Activated CD4-positive, alpha-beta T cell treated with anti-CD3 and anti-CD28 coated beads for 36 hours (primary cell): Measurements from ENCODE around the gene ALDH7A1. TPM values are rescaled to one million over a fixed set of nuclear protein-coding genes. Genes with fewer than 3 reads are reported as not detected.
A peak's percentile ranks its signal among the peaks of the same experiment; 100 is the strongest.

Experiments
- ATAC-seq: fragments of 200-7000 bp; cut with Tn5 transposase; one replicate; pipeline ENCODE4 v1.10.0; 2021; ENCODE audit warnings: mild to moderate bottlenecking, moderate library complexity
- CTCF ChIA-PET: fragments of 350-600 bp; sonication (Branson Sonifier 250); formaldehyde crosslinking; loops from one replicate; lab custom pipeline; 2021; ENCODE audit warnings: antibody characterized with exemption; lab: Charles Lee
- POLR2A ChIA-PET: fragments of 350-600 bp; sonication (Branson Sonifier 250); formaldehyde crosslinking; loops from one replicate; lab custom pipeline; 2021; ENCODE audit warnings: antibody characterized with exemption, inconsistent platforms; lab: Charles Lee
- DNase-seq: peaks from one replicate; pipeline ENCODE4 v3.0.0-alpha.2; 2020
- H3K27ac Mint-ChIP-seq: one replicate; pipeline ENCODE4 v1.8.0; 2021; ENCODE audit warnings: mixed read lengths
- H3K27me3 Mint-ChIP-seq: one replicate; pipeline ENCODE4 v1.8.0; 2021; ENCODE audit warnings: mixed read lengths
- H3K36me3 Mint-ChIP-seq: one replicate; pipeline ENCODE4 v1.8.0; 2021; ENCODE audit warnings: low read depth, mixed read lengths
- H3K4me1 Mint-ChIP-seq: one replicate; pipeline ENCODE4 v1.8.0; 2021; ENCODE audit warnings: mixed read lengths
- H3K4me3 Mint-ChIP-seq: one replicate; pipeline ENCODE4 v1.8.0; 2021; ENCODE audit warnings: mild to moderate bottlenecking, moderate library complexity, mixed read lengths
- H3K9me3 Mint-ChIP-seq: one replicate; pipeline ENCODE4 v1.8.0; 2021; ENCODE audit warnings: low read depth, mixed read lengths
- intact Hi-C, 2 experiments: fragments of 100-400 bp; cut with DNase I in 1 of 2; cut with micrococcal nuclease in 1 of 2; formaldehyde crosslinking; loops; one replicate each; pipeline versions ENCODE4 v1.14.2 to v1.15.1; 2022 to 2024; cut with DNase I, micrococcal nuclease
- total RNA-seq, 2 experiments: library from RNA; stranded (reverse); gene quantifications; one replicate each; pipeline ENCODE4 v1.2.3, GENCODE V29; 2021

Gene ALDH7A1
- total RNA-seq, 2 experiments from 2014 or later: 13.2 to 15.4 TPM

DNA sequence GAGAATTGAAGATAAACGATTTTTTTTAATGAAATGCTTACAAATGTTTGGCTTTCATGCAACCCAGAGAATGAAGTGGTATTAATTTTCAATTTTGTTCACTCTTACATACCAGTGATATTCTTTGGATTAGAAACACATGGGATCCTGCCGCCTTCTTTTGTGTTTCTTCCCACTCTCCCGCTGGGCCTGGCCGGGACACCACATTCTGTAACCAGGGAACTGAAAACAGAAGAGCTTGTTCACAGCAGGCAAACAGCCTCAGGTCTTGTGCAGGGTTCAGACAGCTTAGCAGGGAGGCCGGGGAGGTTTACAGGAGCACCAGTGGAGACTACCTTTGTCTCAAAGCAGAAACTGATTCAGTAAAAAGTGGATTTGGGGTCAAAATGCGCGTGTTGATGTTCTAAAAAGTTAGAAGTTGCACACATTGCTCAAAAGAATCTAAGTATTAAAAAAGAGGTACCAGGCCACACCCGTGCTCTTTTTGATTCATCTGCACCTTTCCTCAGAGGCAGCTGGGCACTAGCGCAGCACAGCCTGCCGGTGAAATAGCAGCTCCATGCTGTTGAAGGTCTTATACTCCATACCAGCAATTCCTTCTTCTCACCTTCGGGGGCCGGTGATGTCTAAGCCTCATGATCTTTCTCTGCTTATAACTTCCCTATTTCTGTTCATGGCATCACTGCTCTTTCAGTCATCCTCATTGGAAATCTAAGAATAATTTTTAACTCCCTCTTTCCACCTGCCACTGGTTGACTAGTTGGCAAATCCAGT lies 104.7 kb downstream of the ALDH7A1 start:
- POLR2A ChIA-PET: no interaction called here
- no peak overlapping the region for H3K27ac Mint-ChIP-seq

DNA sequence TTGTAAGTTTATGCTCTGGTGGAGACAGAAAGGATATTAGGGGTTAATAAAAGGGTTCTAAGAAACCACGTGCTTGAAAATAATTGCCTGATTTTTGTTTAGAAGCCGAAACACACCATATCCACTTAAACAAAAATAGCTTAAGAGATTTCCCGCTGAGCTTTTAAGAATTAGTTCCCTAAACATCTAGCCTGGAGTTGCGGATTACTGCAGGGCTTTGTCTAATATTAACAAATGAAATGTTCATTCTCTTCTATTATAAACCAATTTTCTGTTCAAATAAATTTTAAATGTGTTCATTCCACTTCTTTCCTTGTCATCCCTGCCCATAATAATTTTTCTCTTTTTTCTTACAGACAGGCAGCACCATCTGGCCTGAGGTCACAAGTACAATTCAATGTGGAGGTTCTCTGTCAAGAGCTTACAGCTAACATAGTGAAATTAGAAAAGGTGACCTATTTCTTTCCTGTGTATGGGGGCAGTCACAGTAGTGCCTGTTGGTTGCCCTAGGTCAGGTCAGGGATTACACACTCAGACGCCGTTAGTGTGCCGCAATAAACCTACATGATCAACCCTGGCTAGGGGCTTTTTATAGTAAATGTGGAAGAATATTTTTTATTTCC lies 106.5 kb downstream of the ALDH7A1 start:
- intact Hi-C loops: no loop called here
- Mint-ChIP-seq H3K4me1 (no peaks in the 10 kb centered on the region), H3K4me3 (no peak overlapping the region), H3K36me3 (peaks cover 38% of the 10 kb centered on the region), H3K27me3 (no peaks in the 10 kb centered on the region), H3K27ac (no peak overlapping the region), H3K9me3 (no peaks in the 10 kb centered on the region)
- no peak for DNase-seq
- CTCF ChIA-PET: interaction anchor here (1.0 to 7.9 kb wide), 2 partner anchors 12 to 32 kb away, joined by 3 to 46 read pairs; no protein-coding TSS in a partner anchor
- POLR2A ChIA-PET: interaction anchor here (0.6 kb wide), 1 partner anchor 123 kb away, joined by 5 read pairs; no protein-coding TSS in a partner anchor
- ATAC-seq: no peak

More for the DNA sequence above, 104.7 kb downstream of the ALDH7A1 start:
- H3K9me3 Mint-ChIP-seq: no peaks in the 10 kb centered on the region
- ATAC-seq: no peak
- no peak for DNase-seq
- CTCF ChIA-PET: interaction anchor here (0.6 to 7.9 kb wide), 6 partner anchors 10 to 152 kb away, joined by 3 to 46 read pairs (median 3); no protein-coding TSS in a partner anchor
- no peaks in the 10 kb centered on the region for H3K4me1 Mint-ChIP-seq
- H3K4me3 Mint-ChIP-seq: no peak overlapping the region
- intact Hi-C loops: no loop called here
- H3K27me3 Mint-ChIP-seq: no peaks in the 10 kb centered on the region
- H3K36me3 Mint-ChIP-seq: peaks cover 35% of the 10 kb centered on the region

DNA sequence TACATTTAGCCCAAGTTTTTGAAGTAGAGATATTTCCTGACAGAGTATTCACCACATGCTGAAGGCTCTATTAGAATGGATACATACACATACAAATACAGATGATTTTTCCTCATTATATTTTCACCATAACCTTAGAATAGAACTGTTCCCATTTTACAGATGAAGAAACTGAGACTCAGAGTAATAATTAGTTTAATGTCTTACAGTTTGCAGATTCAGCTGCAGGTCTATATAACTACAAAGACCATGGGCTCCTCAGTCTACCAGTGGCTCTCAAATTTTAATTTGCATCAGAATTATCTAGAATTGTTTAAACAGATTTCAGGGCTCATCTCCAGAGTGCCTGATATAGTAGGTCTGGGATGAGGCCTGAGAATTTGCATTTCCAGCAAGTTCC lies 107.4 kb downstream of the ALDH7A1 start:
- intact Hi-C loops: no loop called here
- DNase-seq (no peak), ATAC-seq (no peak)
- no peaks in the 10 kb centered on the region for H3K4me1 Mint-ChIP-seq
- peaks cover 40% of the 10 kb centered on the region for H3K36me3 Mint-ChIP-seq
- no peaks in the 10 kb centered on the region for H3K27me3 Mint-ChIP-seq
- ChIA-PET CTCF (interaction anchor here (0.7 to 7.9 kb wide), 3 partner anchors 13 to 135 kb away, joined by 3 to 46 read pairs (median 6); no protein-coding TSS in a partner anchor), POLR2A (no interaction called here)
- H3K4me3 Mint-ChIP-seq: no peak overlapping the region
- H3K9me3 Mint-ChIP-seq: no peaks in the 10 kb centered on the region
- H3K27ac Mint-ChIP-seq: no peak overlapping the region

DNA sequence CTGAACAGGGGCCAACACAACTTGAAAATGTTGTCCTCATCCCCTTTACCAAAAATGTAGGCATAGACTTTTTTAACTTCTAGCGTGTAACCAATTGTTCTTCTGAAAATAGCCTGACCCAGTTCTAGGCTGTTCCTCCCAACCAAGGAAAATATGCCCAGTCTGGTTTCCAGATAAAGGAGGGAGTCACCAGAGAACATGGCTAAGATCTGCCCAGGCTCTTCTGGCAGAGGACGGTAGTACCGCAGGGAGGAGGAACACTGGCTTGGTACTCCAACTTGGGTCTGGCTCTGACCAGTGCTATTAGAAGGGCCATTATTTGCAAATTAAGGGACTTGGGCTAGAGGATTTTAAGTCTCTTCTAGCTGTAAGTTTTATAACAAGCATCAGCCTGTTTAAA lies 108.7 kb downstream of the ALDH7A1 start:
- ChIA-PET CTCF (interaction anchor here (1.8 to 7.9 kb wide), 2 partner anchors 14 to 133 kb away, joined by 6 to 46 read pairs; no protein-coding TSS in a partner anchor), POLR2A (no interaction called here)
- no peaks in the 10 kb centered on the region for H3K27me3 Mint-ChIP-seq
- no peak overlapping the region for H3K4me3 Mint-ChIP-seq
- H3K9me3 Mint-ChIP-seq: no peaks in the 10 kb centered on the region
- H3K27ac Mint-ChIP-seq: no peak overlapping the region
- H3K4me1 Mint-ChIP-seq: no peaks in the 10 kb centered on the region
- H3K36me3 Mint-ChIP-seq: peaks cover 39% of the 10 kb centered on the region
- intact Hi-C loops: no loop called here
- ATAC-seq: no peak
- no peak for DNase-seq

DNA sequence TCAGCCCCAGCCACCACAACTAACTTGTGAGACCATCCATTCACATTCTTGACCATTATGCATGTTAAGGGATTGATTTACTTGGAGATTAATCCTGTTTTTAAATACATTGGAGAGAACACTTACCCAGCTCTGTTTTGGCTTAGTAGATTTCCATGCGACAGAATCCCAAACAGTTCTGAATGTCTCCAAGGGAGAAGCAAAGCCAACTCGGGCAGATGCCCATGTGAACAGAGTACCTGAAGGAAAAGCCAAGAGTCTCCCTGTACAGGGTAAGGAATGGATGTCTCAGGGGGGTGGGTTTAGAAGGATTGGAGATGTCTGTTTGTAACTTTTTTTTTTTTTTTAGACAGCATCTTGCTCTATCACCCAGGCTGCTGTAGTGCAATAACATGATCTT lies 110.8 kb downstream of the ALDH7A1 start:
- Mint-ChIP-seq H3K4me3 (no peak overlapping the region), H3K27me3 (no peaks in the 10 kb centered on the region), H3K36me3 (peaks cover 41% of the 10 kb centered on the region), H3K4me1 (no peaks in the 10 kb centered on the region), H3K27ac (no peak overlapping the region), H3K9me3 (no peaks in the 10 kb centered on the region)
- ChIA-PET POLR2A (no interaction called here), CTCF (interaction anchor here (0.7 kb wide), 1 partner anchor 56 kb away, joined by 3 read pairs; no protein-coding TSS in a partner anchor)
- no peak for ATAC-seq
- intact Hi-C loops: no loop called here
- DNase-seq: no peak

DNA sequence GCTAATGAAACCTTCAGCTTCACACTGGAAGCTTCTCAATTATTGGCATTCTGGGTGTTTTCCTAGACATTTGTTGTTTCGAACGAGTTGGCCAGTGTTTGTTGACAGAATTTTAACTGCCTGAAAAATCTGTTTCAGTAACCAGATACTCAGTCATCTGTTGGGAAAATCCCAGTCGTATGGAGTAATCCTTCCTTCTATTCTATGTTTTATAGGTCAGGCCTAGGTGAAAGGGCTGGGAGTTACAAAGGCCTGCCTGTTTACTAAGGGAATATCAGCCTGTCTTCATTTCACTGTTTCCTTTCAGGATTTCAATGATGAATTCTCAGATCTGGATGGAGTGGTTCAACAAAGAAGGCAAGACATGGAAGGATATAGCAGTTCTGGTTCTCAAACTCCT lies 111.9 kb downstream of the ALDH7A1 start:
- POLR2A ChIA-PET: no interaction called here
- CTCF ChIA-PET: interaction anchor here (0.6 to 1.8 kb wide), 7 partner anchors 9 to 144 kb away, joined by 3 to 7 read pairs (median 4); no protein-coding TSS in a partner anchor
- Mint-ChIP-seq H3K36me3 (peaks cover 39% of the 10 kb centered on the region), H3K27me3 (no peaks in the 10 kb centered on the region), H3K4me1 (no peaks in the 10 kb centered on the region), H3K27ac (no peak overlapping the region), H3K9me3 (no peaks in the 10 kb centered on the region), H3K4me3 (no peak overlapping the region)
- no peak for ATAC-seq
- intact Hi-C loops: no loop called here
- no peak for DNase-seq

DNA sequence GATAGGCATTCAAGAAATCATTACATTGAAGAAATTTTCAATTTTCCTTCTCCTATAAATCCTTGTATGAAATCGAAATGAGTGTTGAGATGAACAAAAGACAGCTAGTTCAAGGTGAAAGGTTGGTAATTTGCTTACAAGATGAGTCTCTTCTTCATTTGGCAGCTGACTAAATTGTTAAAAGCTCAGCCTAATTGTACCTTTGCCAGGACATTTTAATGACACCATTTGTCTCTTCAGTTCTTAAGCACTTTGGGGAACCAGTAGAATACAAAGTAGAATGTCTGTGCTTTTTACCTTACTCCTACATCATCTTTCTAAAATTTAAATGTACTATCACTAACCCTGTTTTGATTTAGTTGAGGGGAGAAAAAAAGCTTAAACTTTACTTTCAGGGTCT lies 112.4 kb downstream of the ALDH7A1 start:
- ATAC-seq (no peak), DNase-seq (no peak)
- Mint-ChIP-seq H3K27ac (peak overlapping the region; percentile 59), H3K4me3 (no peak overlapping the region), H3K9me3 (no peaks in the 10 kb centered on the region), H3K4me1 (no peaks in the 10 kb centered on the region), H3K36me3 (peaks cover 38% of the 10 kb centered on the region), H3K27me3 (no peaks in the 10 kb centered on the region)
- CTCF ChIA-PET: interaction anchor here (0.6 to 1.8 kb wide), 7 partner anchors 8 to 144 kb away, joined by 3 to 7 read pairs (median 4); no protein-coding TSS in a partner anchor
- POLR2A ChIA-PET: no interaction called here
- intact Hi-C loops: no loop called here

DNA sequence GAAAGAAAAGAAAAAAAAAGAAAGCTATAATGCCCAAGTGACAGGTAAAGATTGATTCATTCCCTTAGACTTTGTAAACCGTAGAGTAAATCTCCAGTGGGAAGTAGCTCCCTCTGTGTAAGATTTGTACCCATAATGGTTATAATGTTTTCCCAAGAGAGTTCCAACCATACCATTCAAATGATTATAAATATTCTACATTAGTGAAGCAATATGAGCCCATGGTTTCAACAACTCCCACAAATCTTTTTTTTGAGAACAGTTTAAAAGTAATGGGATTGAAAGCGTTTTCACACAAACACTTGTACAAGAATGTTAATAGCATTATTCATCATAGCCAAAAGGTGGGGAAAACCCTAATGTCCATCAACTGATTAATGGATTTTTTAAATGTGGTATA lies 113.8 kb downstream of the ALDH7A1 start:
- Mint-ChIP-seq H3K36me3 (peaks cover 27% of the 10 kb centered on the region), H3K27ac (no peak overlapping the region), H3K9me3 (no peaks in the 10 kb centered on the region), H3K27me3 (no peaks in the 10 kb centered on the region), H3K4me1 (no peaks in the 10 kb centered on the region), H3K4me3 (no peak overlapping the region)
- DNase-seq: no peak
- ChIA-PET CTCF (no interaction called here), POLR2A (no interaction called here)
- intact Hi-C loops: no loop called here
- no peak for ATAC-seq

Other genes with a start within 250 kb of the ALDH7A1 start
- gene GRAMD2B, start 171.8 kb downstream of the ALDH7A1 start, total RNA-seq: 10 to 100 TPM in 1 of 2 experiments, 1 to 10 TPM in 1; 9.7 to 13.9 TPM
- gene PHAX, start 5.7 kb upstream of the ALDH7A1 start, total RNA-seq: 10 to 100 TPM; 41.4 to 49.1 TPM
- gene LMNB1, start 181.9 kb upstream of the ALDH7A1 start, total RNA-seq: 100 to 1,000 TPM; 209 to 240 TPM